ENCODE results near the gene LY6G5B. TPM values are rescaled to one million over a fixed set of nuclear protein-coding genes. Genes with fewer than 3 reads are reported as not detected.
A peak's percentile ranks its signal among the peaks of the same experiment; 100 is the strongest.

LY6G5B gene
- total RNA-seq, 1 donor = 3.9 TPM

DNA sequence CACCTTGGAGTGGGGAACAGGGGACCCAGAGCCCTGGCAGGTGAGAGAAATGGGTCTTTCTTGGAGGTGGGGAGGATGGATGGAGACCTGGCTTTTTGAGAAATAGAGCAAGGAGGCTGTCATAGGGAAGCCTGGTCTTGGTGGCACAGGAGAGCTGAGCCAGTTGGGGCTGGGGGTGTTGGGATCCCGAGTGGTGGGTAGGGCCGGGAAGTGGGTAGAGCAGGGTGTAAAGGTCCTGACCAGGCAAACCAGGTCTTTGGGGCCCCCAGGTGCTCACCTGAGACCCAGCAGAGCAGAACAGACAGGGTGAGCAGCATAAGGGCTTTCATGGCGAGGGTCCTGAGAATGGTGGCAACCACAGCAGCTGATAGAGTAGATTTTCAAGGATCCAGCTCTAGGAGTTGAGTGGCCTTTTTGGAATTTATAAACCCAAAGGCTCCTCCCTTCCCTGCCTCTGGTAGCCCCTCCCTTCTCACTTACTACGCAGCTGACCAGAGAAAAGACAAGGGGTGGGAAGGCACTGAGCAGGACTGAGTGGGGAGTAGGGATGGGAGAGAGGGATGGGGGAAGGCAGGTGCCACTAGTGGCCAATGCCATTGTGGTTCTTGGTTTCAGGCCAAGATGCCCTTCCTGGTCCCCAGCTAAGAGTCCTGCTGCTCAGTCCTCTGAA, 51.7 kb downstream of the LY6G5B start, which contains the start of gene LY6G6C:
TSS of gene LY6G6C (minus strand) at position 396 of the 670 bp plus-strand sequence. CDS start at position 329, 67 bp downstream.
- no peak for DNase-seq (ENCODE audit: low read depth)
- TF ChIP-seq, protein P1, sequence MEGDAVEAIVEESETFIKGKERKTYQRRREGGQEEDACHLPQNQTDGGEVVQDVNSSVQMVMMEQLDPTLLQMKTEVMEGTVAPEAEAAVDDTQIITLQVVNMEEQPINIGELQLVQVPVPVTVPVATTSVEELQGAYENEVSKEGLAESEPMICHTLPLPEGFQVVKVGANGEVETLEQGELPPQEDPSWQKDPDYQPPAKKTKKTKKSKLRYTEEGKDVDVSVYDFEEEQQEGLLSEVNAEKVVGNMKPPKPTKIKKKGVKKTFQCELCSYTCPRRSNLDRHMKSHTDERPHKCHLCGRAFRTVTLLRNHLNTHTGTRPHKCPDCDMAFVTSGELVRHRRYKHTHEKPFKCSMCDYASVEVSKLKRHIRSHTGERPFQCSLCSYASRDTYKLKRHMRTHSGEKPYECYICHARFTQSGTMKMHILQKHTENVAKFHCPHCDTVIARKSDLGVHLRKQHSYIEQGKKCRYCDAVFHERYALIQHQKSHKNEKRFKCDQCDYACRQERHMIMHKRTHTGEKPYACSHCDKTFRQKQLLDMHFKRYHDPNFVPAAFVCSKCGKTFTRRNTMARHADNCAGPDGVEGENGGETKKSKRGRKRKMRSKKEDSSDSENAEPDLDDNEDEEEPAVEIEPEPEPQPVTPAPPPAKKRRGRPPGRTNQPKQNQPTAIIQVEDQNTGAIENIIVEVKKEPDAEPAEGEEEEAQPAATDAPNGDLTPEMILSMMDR (IDR thresholded peaks at IDR 0.05; ENCODE audit: insufficient read depth, low read depth, low read length) = no peak
- H3K4me3 ChIP-seq (ENCODE audit: low read depth, low read length) = no peak within 1 kb of the TSS

DNA sequence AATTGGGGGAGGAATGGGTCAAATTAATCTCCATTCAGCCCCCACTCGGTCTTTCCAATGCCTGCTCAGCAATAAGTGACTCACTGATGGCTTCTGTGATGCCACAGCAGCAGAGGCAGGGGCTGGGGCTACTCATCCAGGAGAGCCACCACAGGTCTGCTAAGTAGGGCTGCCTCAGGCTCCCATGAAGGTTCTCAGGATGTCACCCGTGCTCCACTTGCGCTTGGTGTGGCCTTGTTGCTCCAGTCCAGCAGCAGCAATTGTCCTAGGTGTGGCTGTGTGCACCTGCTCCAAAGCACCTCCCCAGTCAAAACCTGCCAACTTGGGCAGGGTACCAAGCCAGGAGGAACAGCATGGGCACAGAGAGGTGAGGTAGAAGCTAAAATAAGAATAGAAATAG, 52.4 kb downstream of the LY6G5B start:
- TF ChIP-seq, protein P1 (IDR thresholded peaks at IDR 0.05; ENCODE audit: insufficient read depth, low read depth, low read length) = no peak
- H3K4me3 ChIP-seq (ENCODE audit: low read depth, low read length) = no peak overlapping the region
- no peak for DNase-seq (ENCODE audit: low read depth)

Small RNA genes lying within 50 kb of the gene (small RNA-seq; reads per million reads assigned to genes)
- gene LY6G6D = not detected
- not detected for gene MIR4646
- not detected for gene MIR6832
- gene RF00019 = not detected
- gene SNORA38 = 136 reads per million, percentile 97 among the genes with 10 or more reads in this experiment

Other genes with a start within 250 kb of the LY6G5B start
- gene MICB, start 171.8 kb upstream of the LY6G5B start, total RNA-seq = 15.5 and 30.7 TPM in 2 replicates
- gene MCCD1, start 141.0 kb upstream of the LY6G5B start, total RNA-seq = not detected in 2 replicates
- 407 and 463 TPM in 2 replicates for gene DDX39B, start 128.0 kb upstream of the LY6G5B start, total RNA-seq
- gene ATP6V1G2, start 123.4 kb upstream of the LY6G5B start, total RNA-seq = 1.3 and 3.0 TPM in 2 replicates
- gene NFKBIL1, start 122.4 kb upstream of the LY6G5B start, total RNA-seq = 12.5 and 20.3 TPM in 2 replicates
- not detected in 2 replicates for gene LTA, start 97.7 kb upstream of the LY6G5B start, total RNA-seq
- under 0.01 TPM in 2 replicates for gene TNF, start 94.4 kb upstream of the LY6G5B start, total RNA-seq
- 0.32 TPM in 1 of 2 replicates, not detected in the other for gene LTB, start 87.6 kb upstream of the LY6G5B start, total RNA-seq
- not detected in 2 replicates for gene LST1, start 83.7 kb upstream of the LY6G5B start, total RNA-seq
- gene NCR3, start 77.0 kb upstream of the LY6G5B start, total RNA-seq = not detected in 2 replicates
- gene AIF1, start 54.7 kb upstream of the LY6G5B start, total RNA-seq = not detected in 2 replicates
- gene PRRC2A, start 49.3 kb upstream of the LY6G5B start, total RNA-seq = 75.4 and 84.2 TPM in 2 replicates
- gene BAG6, start 17.3 kb upstream of the LY6G5B start, total RNA-seq = 123 and 166 TPM in 2 replicates
- 0.43 and 0.97 TPM in 2 replicates for gene APOM, start 14.1 kb upstream of the LY6G5B start, total RNA-seq
- gene C6orf47, start 9.2 kb upstream of the LY6G5B start, total RNA-seq = 20.7 and 21.9 TPM in 2 replicates
- 16.1 and 20.7 TPM in 2 replicates for gene GPANK1, start 5.0 kb upstream of the LY6G5B start, total RNA-seq
- 136 and 144 TPM in 2 replicates for gene CSNK2B, start 3.9 kb upstream of the LY6G5B start, total RNA-seq
- gene LY6G5C, start 11.1 kb downstream of the LY6G5B start, total RNA-seq = 0.43 and 0.64 TPM in 2 replicates
- 43.2 and 76.0 TPM in 2 replicates for gene ABHD16A, start 33.3 kb downstream of the LY6G5B start, total RNA-seq
- gene LY6G6F, start 36.9 kb downstream of the LY6G5B start, total RNA-seq = not detected in 2 replicates
- not detected in 2 replicates for gene LY6G6D, start 45.4 kb downstream of the LY6G5B start, total RNA-seq
- gene LY6G6C, start 51.8 kb downstream of the LY6G5B start, total RNA-seq = not detected in 2 replicates
- not detected in 2 replicates for gene MPIG6B, start 53.4 kb downstream of the LY6G5B start, total RNA-seq
- gene DDAH2, start 59.3 kb downstream of the LY6G5B start, total RNA-seq = 60.5 and 68.0 TPM in 2 replicates
- 586 and 701 TPM in 2 replicates for gene CLIC1, start 66.6 kb downstream of the LY6G5B start, total RNA-seq
- 9.5 and 13.9 TPM in 2 replicates for gene MSH5, start 70.0 kb downstream of the LY6G5B start, total RNA-seq
- 0.43 and 1.3 TPM in 2 replicates for gene SAPCD1, start 92.7 kb downstream of the LY6G5B start, total RNA-seq
- gene VWA7, start 107.4 kb downstream of the LY6G5B start, total RNA-seq = under 0.01 TPM in 2 replicates
- 60.0 and 73.1 TPM in 2 replicates for gene VARS1, start 125.8 kb downstream of the LY6G5B start, total RNA-seq
- 21.6 and 23.7 TPM in 2 replicates for gene LSM2, start 137.0 kb downstream of the LY6G5B start, total RNA-seq
- gene HSPA1L, start 145.3 kb downstream of the LY6G5B start, total RNA-seq = 0.86 and 0.97 TPM in 2 replicates
- 77.0 and 132 TPM in 2 replicates for gene HSPA1A, start 145.6 kb downstream of the LY6G5B start, total RNA-seq
- 84.4 and 148 TPM in 2 replicates for gene HSPA1B, start 157.8 kb downstream of the LY6G5B start, total RNA-seq
- gene NEU1, start 192.8 kb downstream of the LY6G5B start, total RNA-seq = 70.8 and 77.6 TPM in 2 replicates
- gene SLC44A4, start 209.0 kb downstream of the LY6G5B start, total RNA-seq = not detected in 2 replicates
- 38.0 and 42.7 TPM in 2 replicates for gene EHMT2, start 227.7 kb downstream of the LY6G5B start, total RNA-seq
- 1.9 and 3.0 TPM in 2 replicates for gene ZBTB12, start 232.1 kb downstream of the LY6G5B start, total RNA-seq

Measured in fibroblast of villous mesenchyme (primary cell).